Activated B cell treated with CpG ODN at 0.5 μM for 24 hours (primary cell): ENCODE results near the gene AMPD2. TPM values are rescaled to one million over a fixed set of nuclear protein-coding genes. Genes with fewer than 3 reads are reported as not detected.
"Not testable (repeated sequence)": the region's sequence is repeated elsewhere in the genome, so short reads cannot be mapped to it uniquely, and the experiment has no call there.

Source experiments
- ATAC-seq: fragments of 200-7000 bp; cut with Tn5 transposase; one replicate; pipeline ENCODE4 v1.10.0; 2021; ENCODE audit warnings: low read depth, mild to moderate bottlenecking, moderate library complexity
- CTCF ChIA-PET: fragments of 350-600 bp; sonication (Branson Sonifier 250); formaldehyde crosslinking; loops from one replicate; lab custom pipeline; 2021; ENCODE audit warnings: antibody characterized with exemption; lab: Charles Lee
- POLR2A ChIA-PET: fragments of 350-600 bp; sonication (Branson Sonifier 250); formaldehyde crosslinking; loops from one replicate; lab custom pipeline; 2021; ENCODE audit warnings: antibody characterized with exemption; lab: Charles Lee
- DNase-seq: peaks from one replicate; pipeline ENCODE4 v3.0.0; 2022
- H3K27ac Mint-ChIP-seq: one replicate; pipeline ENCODE4 v1.8.0; 2020; ENCODE audit warnings: mixed read lengths
- H3K27me3 Mint-ChIP-seq: one replicate; pipeline ENCODE4 v1.8.0; 2021; ENCODE audit warnings: mixed read lengths
- H3K36me3 Mint-ChIP-seq: one replicate; pipeline ENCODE4 v1.8.0; 2021; ENCODE audit warnings: low read depth, mixed read lengths
- H3K4me1 Mint-ChIP-seq: one replicate; pipeline ENCODE4 v1.8.0; 2021; ENCODE audit warnings: mixed read lengths
- H3K4me3 Mint-ChIP-seq: one replicate; pipeline ENCODE4 v1.8.0; 2020; ENCODE audit warnings: mild to moderate bottlenecking, mixed read lengths
- H3K9me3 Mint-ChIP-seq: one replicate; pipeline ENCODE4 v1.8.0; 2020; ENCODE audit warnings: mixed read lengths
- CTCF ChIP-seq: fragments of 200-600 bp; IDR thresholded peaks from one replicate; pipeline ENCODE4 v1.8.0; 2022; ENCODE audit warnings: antibody characterized with exemption, mild to moderate bottlenecking
- intact Hi-C: fragments of 100-400 bp; cut with micrococcal nuclease; formaldehyde crosslinking; loops from one replicate; pipeline ENCODE4 v1.15.1; 2024
- total RNA-seq: library from RNA; stranded (reverse); gene quantifications from 2 replicates; pipeline ENCODE4 v1.2.3, GENCODE V29; 2022

Gene AMPD2
- total RNA-seq, 1 donor from 2014 or later = 64.9 TPM

DNA sequence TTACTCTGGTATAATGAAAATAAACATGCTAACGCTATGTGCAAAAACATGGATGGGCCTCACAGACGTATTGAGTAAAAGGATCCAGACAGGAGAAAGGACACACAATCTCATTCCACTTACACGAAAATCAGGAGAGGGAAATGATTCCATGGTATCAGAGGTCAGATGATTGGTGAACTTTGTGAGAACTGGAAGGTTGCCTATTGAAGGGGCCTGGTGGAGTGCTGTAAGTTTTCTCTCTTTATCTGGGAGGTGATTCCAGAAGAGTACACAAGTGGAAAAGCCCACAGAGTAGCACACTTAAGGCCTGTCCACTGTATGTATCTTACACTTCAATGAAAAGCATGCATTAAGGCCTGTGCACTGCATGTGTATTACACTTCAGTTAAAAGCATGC is 57.8 kb downstream of the AMPD2 start:
- no peak overlapping the region for H3K4me3 Mint-ChIP-seq
- no peaks in the 10 kb centered on the region for H3K36me3 Mint-ChIP-seq

DNA sequence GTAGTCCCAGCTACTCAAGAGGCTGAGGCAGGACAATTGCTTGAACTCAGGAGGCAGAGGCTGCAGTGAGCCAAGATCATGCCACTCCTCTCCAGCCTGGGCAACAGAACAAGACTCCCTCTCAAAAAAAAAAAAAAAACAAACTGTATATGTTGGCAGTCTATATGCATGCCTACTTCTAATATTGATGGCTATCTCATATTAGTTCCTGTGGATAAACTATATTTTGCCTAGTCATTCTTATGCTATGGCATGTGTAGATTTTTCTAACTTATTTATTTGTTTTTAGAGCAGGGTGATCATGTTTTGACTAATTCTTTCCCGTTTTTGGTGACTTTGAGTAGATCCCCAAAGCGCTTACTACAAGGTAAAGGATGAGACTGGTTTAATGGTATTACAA is 59.0 kb downstream of the AMPD2 start:
- H3K4me3 Mint-ChIP-seq, DNase-seq, H3K27me3 Mint-ChIP-seq, POLR2A ChIA-PET, ATAC-seq, H3K27ac Mint-ChIP-seq, CTCF ChIA-PET, H3K9me3 Mint-ChIP-seq, intact Hi-C loops, H3K36me3 Mint-ChIP-seq, H3K4me1 Mint-ChIP-seq: not testable (repeated sequence)

More for the DNA sequence above, 57.8 kb downstream of the AMPD2 start:
- Mint-ChIP-seq H3K27me3 (no peaks in the 10 kb centered on the region), H3K9me3 (no peaks in the 10 kb centered on the region), H3K4me1 (no peaks in the 10 kb centered on the region), H3K27ac (no peak overlapping the region)
- ChIA-PET CTCF (interaction anchor here (1.5 kb wide), 1 partner anchor 37 kb away, joined by 5 read pairs; no protein-coding TSS in a partner anchor), POLR2A (no interaction called here)
- intact Hi-C loops = no loop called here
- no peak for TF ChIP-seq CTCF
- ATAC-seq (no peak), DNase-seq (no peak)

Other genes starting within 250 kb of the AMPD2 start
- 0.20 and 0.37 TPM in 2 replicates for gene SORT1, start 221.9 kb upstream of the AMPD2 start, total RNA-seq
- 105 and 125 TPM in 2 replicates for gene PSMA5, start 193.4 kb upstream of the AMPD2 start, total RNA-seq
- not detected in 2 replicates for gene SYPL2, start 153.3 kb upstream of the AMPD2 start, total RNA-seq
- gene ATXN7L2, start 135.9 kb upstream of the AMPD2 start, total RNA-seq = 7.5 and 9.0 TPM in 2 replicates
- gene CYB561D1, start 125.7 kb upstream of the AMPD2 start, total RNA-seq = 17.1 and 18.1 TPM in 2 replicates
- 0.42 and 0.53 TPM in 2 replicates for gene AMIGO1, start 110.1 kb upstream of the AMPD2 start, total RNA-seq
- gene GPR61, start 80.0 kb upstream of the AMPD2 start, total RNA-seq = 0.15 TPM in 1 of 2 replicates, not detected in the other
- 7.5 and 8.4 TPM in 2 replicates for gene GNAI3, start 71.2 kb upstream of the AMPD2 start, total RNA-seq
- 0.71 TPM in 1 of 2 replicates, not detected in the other for gene GNAT2, start 221 bp upstream of the AMPD2 start, total RNA-seq
- gene GSTM4, start 36.3 kb downstream of the AMPD2 start, total RNA-seq = 13.1 and 13.7 TPM in 2 replicates
- gene GSTM2, start 48.2 kb downstream of the AMPD2 start, total RNA-seq = 9.2 and 11.0 TPM in 2 replicates
- 22.2 and 22.4 TPM in 2 replicates for gene GSTM1, start 68.0 kb downstream of the AMPD2 start, total RNA-seq
- gene GSTM5, start 92.4 kb downstream of the AMPD2 start, total RNA-seq = 0.04 TPM in 1 of 2 replicates, not detected in the other
- gene GSTM3, start 121.2 kb downstream of the AMPD2 start, total RNA-seq = 0.55 and 0.61 TPM in 2 replicates
- not detected in 2 replicates for gene EPS8L3, start 144.1 kb downstream of the AMPD2 start, total RNA-seq